Neural cell (in vitro differentiated cells): Measurements from ENCODE around the gene CNTNAP2.

ENCODE experiments used
- REST ChIP-seq: IDR thresholded peaks from 2 replicates; pipeline ENCODE4 v1.6.1; 2012; ENCODE audit warnings: borderline replicate concordance
- TF ChIP-seq, protein P1 (sequence below): fragments of 450-650 bp; IDR thresholded peaks from 2 replicates; pipeline ENCODE4 v1.5.1; 2014; ENCODE audit warnings: antibody characterized with exemption, mild to moderate bottlenecking, moderate library complexity; ENCODE audit not compliant: poor library complexity, severe bottlenecking

- no peak for TF ChIP-seq REST
- TF ChIP-seq, protein P1, sequence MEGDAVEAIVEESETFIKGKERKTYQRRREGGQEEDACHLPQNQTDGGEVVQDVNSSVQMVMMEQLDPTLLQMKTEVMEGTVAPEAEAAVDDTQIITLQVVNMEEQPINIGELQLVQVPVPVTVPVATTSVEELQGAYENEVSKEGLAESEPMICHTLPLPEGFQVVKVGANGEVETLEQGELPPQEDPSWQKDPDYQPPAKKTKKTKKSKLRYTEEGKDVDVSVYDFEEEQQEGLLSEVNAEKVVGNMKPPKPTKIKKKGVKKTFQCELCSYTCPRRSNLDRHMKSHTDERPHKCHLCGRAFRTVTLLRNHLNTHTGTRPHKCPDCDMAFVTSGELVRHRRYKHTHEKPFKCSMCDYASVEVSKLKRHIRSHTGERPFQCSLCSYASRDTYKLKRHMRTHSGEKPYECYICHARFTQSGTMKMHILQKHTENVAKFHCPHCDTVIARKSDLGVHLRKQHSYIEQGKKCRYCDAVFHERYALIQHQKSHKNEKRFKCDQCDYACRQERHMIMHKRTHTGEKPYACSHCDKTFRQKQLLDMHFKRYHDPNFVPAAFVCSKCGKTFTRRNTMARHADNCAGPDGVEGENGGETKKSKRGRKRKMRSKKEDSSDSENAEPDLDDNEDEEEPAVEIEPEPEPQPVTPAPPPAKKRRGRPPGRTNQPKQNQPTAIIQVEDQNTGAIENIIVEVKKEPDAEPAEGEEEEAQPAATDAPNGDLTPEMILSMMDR, result no peak
These were observed 539.6 kb downstream of the CNTNAP2 start for GRCh38 chr7:146655928-146656797.
